Keratinocyte (primary cell): ENCODE results near the gene ODF2L. TPM values are rescaled to one million over a fixed set of nuclear protein-coding genes. Genes with fewer than 3 reads are reported as not detected.

Experiments
- DNase-seq: peaks from one replicate; pipeline ENCODE4 v3.0.0-alpha.2; 2011; ENCODE audit warnings: low read depth, missing footprints, low spot score
- FAIRE-seq: peaks from 2 replicates; lab custom pipeline; 2011; peaks lifted over from hg19 to GRCh38; lab: Jason Lieb, UNC
- H2AFZ ChIP-seq: 2 replicates; pipeline ENCODE4 v1.6.0; 2012; ENCODE audit warnings: low read length, control low read depth, inconsistent platforms; ENCODE audit not compliant: control insufficient read depth
- H3K27ac ChIP-seq: 2 replicates; pipeline ENCODE4 v1.5.1; 2011; ENCODE audit warnings: low read length; ENCODE audit not compliant: control insufficient read depth, insufficient read depth
- H3K27me3 ChIP-seq: 3 replicates; pipeline ENCODE4 v1.6.0; 2011; ENCODE audit warnings: low read length; ENCODE audit not compliant: control insufficient read depth, insufficient read depth; ENCODE audit errors: extremely low read depth
- H3K36me3 ChIP-seq, 2 experiments: 2 replicates in 1 of 2; 3 replicates in 1 of 2; pipeline ENCODE4 v1.5.1; 2011; ENCODE audit warnings: low read length in 2 of 2, mild to moderate bottlenecking in 1 of 2; ENCODE audit not compliant: control insufficient read depth in 2 of 2, insufficient read depth in 2 of 2; ENCODE audit errors: extremely low read depth in 1 of 2
- H3K4me1 ChIP-seq: 3 replicates; pipeline ENCODE4 v1.5.1; 2011; ENCODE audit warnings: low read length; ENCODE audit not compliant: control insufficient read depth, insufficient read depth; ENCODE audit errors: extremely low read depth
- H3K4me2 ChIP-seq: 3 replicates; pipeline ENCODE4 v1.6.0; 2011; ENCODE audit warnings: low read depth, low read length; ENCODE audit not compliant: control insufficient read depth, insufficient read depth; ENCODE audit errors: extremely low read depth
- H3K4me3 ChIP-seq, 3 experiments: fragments of 200-600 bp in 1 of 3; sonication (generic) in 1 of 3; 2 replicates in 2 of 3; 3 replicates in 1 of 3; pipeline ENCODE4 v1.5.1; 2011 to 2016; ENCODE audit warnings: low read length in 3 of 3, mild to moderate bottlenecking in 3 of 3, control low read depth in 2 of 3, inconsistent platforms in 1 of 3, low read depth in 1 of 3, mixed read lengths in 1 of 3, mixed run types in 1 of 3, moderate library complexity in 1 of 3; ENCODE audit not compliant: control insufficient read depth in 2 of 3, insufficient read depth in 2 of 3; ENCODE audit errors: extremely low read depth in 1 of 3
- H3K79me2 ChIP-seq: 2 replicates; pipeline ENCODE4 v1.6.0; 2012; ENCODE audit warnings: low read length; ENCODE audit not compliant: control insufficient read depth, insufficient read depth
- H3K9ac ChIP-seq: 3 replicates; pipeline ENCODE4 v1.6.0; 2011; ENCODE audit warnings: low read length; ENCODE audit not compliant: control insufficient read depth, insufficient read depth; ENCODE audit errors: extremely low read depth
- H3K9me1 ChIP-seq: 3 replicates; pipeline ENCODE4 v1.6.0; 2011; ENCODE audit warnings: low read length; ENCODE audit not compliant: control insufficient read depth, insufficient read depth; ENCODE audit errors: extremely low read depth
- H3K9me3 ChIP-seq: 2 replicates; pipeline ENCODE4 v1.5.1; 2012; ENCODE audit warnings: low read depth, low read length; ENCODE audit not compliant: control insufficient read depth
- H4K20me1 ChIP-seq: 3 replicates; pipeline ENCODE4 v1.6.0; 2011; ENCODE audit warnings: low read length; ENCODE audit not compliant: control insufficient read depth, insufficient read depth; ENCODE audit errors: extremely low read depth
- EZH2 ChIP-seq: IDR thresholded peaks from one replicate; pipeline ENCODE4 v1.6.1; 2012; ENCODE audit warnings: inconsistent platforms, mild to moderate bottlenecking, low read length, moderate library complexity
- dilution Hi-C: fragments of 300-500 bp; cut with MboI; formaldehyde crosslinking; loops from one replicate; pipeline ENCODE4 v1.7.0; 2020; ENCODE audit warnings: low sequenced_read_pairs; ENCODE audit not compliant: extremely low pct_ligation_motif_present
- polyA plus RNA-seq, 5 experiments: library from polyadenylated mRNA; depleted of rRNA in 3 of 5; stranded (reverse) in 3 of 5; stranded (forward) in 1 of 5; unstranded in 1 of 5; fragments of >200 nt; gene quantifications; 1 replicate in 1 of 5; 2 replicates in 3 of 5; 3 replicates in 1 of 5; pipeline versions ENCODE4 v1.2.1 to v1.2.3, GENCODE V29; 2011 to 2012; ENCODE audit warnings: missing spikeins in 2 of 5, low read depth in 1 of 5, low replicate concordance in 1 of 5
- TF ChIP-seq, protein P1 (sequence below), 3 experiments: IDR thresholded peaks in 1 of 3; conservative IDR thresholded peaks in 1 of 3; optimal IDR thresholded peaks in 1 of 3; 2 replicates in 2 of 3; 3 replicates in 1 of 3; pipeline versions ENCODE3 to v1.5.1; 2011; ENCODE audit warnings: low read length in 3 of 3, mild to moderate bottlenecking in 3 of 3, moderate library complexity in 2 of 3, control low read depth in 1 of 3, inconsistent platforms in 1 of 3; ENCODE audit not compliant: insufficient read depth in 2 of 3; ENCODE audit errors: extremely low read depth in 1 of 3

ODF2L gene
- polyA plus RNA-seq, 1 donor (not counting 4 experiments of a cell fraction or from before 2014, with no cell fraction given) = 22.0 TPM

DNA sequence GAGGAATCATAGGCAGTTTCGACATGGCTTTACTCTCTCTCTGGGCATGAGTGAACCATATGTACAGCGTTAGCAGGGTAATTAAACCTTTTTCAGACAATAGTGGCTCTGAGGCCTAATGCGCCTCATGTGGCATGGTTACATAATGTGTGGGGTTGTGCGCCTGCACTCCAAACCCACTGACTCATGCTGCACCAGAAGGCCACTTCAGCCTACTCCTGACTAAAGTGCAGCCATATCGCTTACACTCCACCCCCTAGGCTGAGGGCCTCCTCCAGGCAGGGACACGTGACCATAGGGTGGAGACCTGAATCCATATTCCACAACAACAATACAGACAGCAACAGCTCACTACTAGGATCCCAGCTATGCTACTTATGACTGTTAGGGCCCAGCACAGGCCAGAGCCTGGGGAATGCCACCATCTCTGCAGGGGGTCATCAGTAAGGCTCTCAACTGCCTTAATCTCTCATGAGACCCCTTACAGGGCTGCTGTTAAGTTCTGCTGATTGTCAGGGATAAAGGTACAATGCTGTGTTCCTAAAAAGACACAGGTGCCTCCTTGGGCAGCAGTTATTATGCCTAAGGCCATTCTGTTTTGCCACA, 13.4 kb upstream of the ODF2L start:
- no peak for FAIRE-seq
- Histone ChIP-seq H3K4me2 (no peak overlapping the region), H3K9me3 (no peaks in the 10 kb centered on the region), H3K79me2 (no peaks in the 10 kb centered on the region), H3K4me1 (no peaks in the 10 kb centered on the region), H3K27ac (no peak overlapping the region), H3K36me3 (no peaks in the 10 kb centered on the region), H3K9me1 (no peaks in the 10 kb centered on the region), H3K4me3 (no peak overlapping the region), H4K20me1 (no peaks in the 10 kb centered on the region), H3K27me3 (no peaks in the 10 kb centered on the region), H3K9ac (no peak overlapping the region), H2AFZ (no peak overlapping the region)
- dilution Hi-C loops = no loop called here
- DNase-seq = no peak
- TF ChIP-seq EZH2 = no peak
- TF ChIP-seq, protein P1, sequence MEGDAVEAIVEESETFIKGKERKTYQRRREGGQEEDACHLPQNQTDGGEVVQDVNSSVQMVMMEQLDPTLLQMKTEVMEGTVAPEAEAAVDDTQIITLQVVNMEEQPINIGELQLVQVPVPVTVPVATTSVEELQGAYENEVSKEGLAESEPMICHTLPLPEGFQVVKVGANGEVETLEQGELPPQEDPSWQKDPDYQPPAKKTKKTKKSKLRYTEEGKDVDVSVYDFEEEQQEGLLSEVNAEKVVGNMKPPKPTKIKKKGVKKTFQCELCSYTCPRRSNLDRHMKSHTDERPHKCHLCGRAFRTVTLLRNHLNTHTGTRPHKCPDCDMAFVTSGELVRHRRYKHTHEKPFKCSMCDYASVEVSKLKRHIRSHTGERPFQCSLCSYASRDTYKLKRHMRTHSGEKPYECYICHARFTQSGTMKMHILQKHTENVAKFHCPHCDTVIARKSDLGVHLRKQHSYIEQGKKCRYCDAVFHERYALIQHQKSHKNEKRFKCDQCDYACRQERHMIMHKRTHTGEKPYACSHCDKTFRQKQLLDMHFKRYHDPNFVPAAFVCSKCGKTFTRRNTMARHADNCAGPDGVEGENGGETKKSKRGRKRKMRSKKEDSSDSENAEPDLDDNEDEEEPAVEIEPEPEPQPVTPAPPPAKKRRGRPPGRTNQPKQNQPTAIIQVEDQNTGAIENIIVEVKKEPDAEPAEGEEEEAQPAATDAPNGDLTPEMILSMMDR (optimal IDR thresholded peaks at IDR 0.05 in 1 of 3, IDR thresholded peaks at IDR 0.05 in 1 of 3, conservative IDR thresholded peaks at IDR 0.05 in 1 of 3; ENCODE audit: extremely low read depth in 1 of 3, insufficient read depth in 2 of 3, low read length in 3 of 3) = no peak

DNA sequence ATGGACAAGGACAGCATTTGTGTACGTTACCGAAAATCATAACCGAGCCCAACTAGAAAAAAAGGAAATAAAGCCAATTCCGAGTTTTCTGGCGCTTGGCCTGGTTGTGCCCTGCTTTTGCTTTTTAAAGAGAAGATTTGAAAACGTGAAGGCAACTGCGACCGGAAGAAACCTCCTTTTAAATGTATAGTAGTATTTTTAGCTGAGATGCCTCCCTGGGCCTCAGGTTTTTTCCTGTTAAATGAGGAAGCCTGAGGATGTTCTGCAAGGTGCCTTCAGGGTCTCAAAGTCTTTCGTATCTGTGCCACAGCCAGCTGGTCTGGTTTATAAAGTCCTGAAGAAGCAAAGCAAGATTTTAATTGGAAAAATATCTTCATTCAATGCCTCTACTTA, 371 bp upstream of the ODF2L start:
- H3K27ac ChIP-seq = peak overlapping the region; percentile 79
- H3K79me2 ChIP-seq = peaks cover 30% of the 10 kb centered on the region
- DNase-seq = no peak
- H2AFZ ChIP-seq = peak overlapping the region; percentile 99
- H3K36me3 ChIP-seq = no peaks in the 10 kb centered on the region
- TF ChIP-seq, protein P1 (optimal IDR thresholded peaks at IDR 0.05 in 1 of 3, IDR thresholded peaks at IDR 0.05 in 1 of 3, conservative IDR thresholded peaks at IDR 0.05 in 1 of 3; ENCODE audit: extremely low read depth in 1 of 3, insufficient read depth in 2 of 3, low read length in 3 of 3) = no peak
- TF ChIP-seq EZH2 = no peak
- no peaks in the 10 kb centered on the region for H3K9me3 ChIP-seq
- H3K4me1 ChIP-seq = peaks cover 14% of the 10 kb centered on the region
- H3K4me2 ChIP-seq = peak overlapping the region; percentile 98
- no peaks in the 10 kb centered on the region for H3K9me1 ChIP-seq
- H3K27me3 ChIP-seq = no peaks in the 10 kb centered on the region
- FAIRE-seq = no peak
- peak overlapping the region; percentile 83 for H3K9ac ChIP-seq
- peak overlapping the region; percentile 82 to 96 (median 92) for H3K4me3 ChIP-seq
- no peaks in the 10 kb centered on the region for H4K20me1 ChIP-seq
- dilution Hi-C loops = no loop called here
